ENCODE measurements around the gene GPR17. TPM values are rescaled to one million over a fixed set of nuclear protein-coding genes. Genes with fewer than 3 reads are reported as not detected.

GPR17 gene
- total RNA-seq, 1 experiment from 2014 or later = 0.35 TPM

- Mint-ChIP-seq H3K27ac (peak overlapping the region in 1 of 3 experiments; percentile 83; a peak in 1 of 7 replicates), H3K36me3 (ENCODE audit: insufficient read depth in 1 of 3, low read depth in 3 of 3) (peaks cover 0 to 5% (median 0%) of the 10 kb centered on the region in 3 experiments; a peak in 4 of 7 replicates), H3K4me3 (no peak overlapping the region), H3K9me3 (peaks cover 0 to 4% of the 10 kb centered on the region in 2 experiments; a peak in 1 of 5 replicates), H3K4me1 (peaks cover 15 to 16% of the 10 kb centered on the region in 2 experiments), H3K27me3 (ENCODE audit: low read depth) (peaks cover 20% of the 10 kb centered on the region)
- H2BK15ac ChIP-seq (ENCODE audit: low read depth, low read length) = no peak overlapping the region
- no peaks in the 10 kb centered on the region for H3K9me3 ChIP-seq (ENCODE audit: control insufficient read depth, low read depth, low read length)
- no peak overlapping the region for H2BK120ac ChIP-seq (ENCODE audit: low read depth, low read length, poor library complexity, severe bottlenecking)
- no peak overlapping the region for H3K4ac ChIP-seq (ENCODE audit: low read depth, low read length)
- H2AK5ac ChIP-seq (ENCODE audit: insufficient read length, low read length) = no peak overlapping the region
- no peak overlapping the region for H3K56ac ChIP-seq (ENCODE audit: insufficient read length, low read depth, low read length)
- H3K18ac ChIP-seq (ENCODE audit: insufficient read length, low read depth, low read length) = no peak overlapping the region
- no peaks in the 10 kb centered on the region for H3K27me3 ChIP-seq (ENCODE audit: insufficient read depth, low read length)
- no peak overlapping the region for H3K23ac ChIP-seq (ENCODE audit: insufficient read length, low read depth, low read length)
- no peak overlapping the region for H2BK12ac ChIP-seq (ENCODE audit: insufficient read length, low read depth, low read length)
- no peak overlapping the region for H3K9ac ChIP-seq (ENCODE audit: extremely low read depth, insufficient read length, low read length)
- H3T11ph ChIP-seq (ENCODE audit: low read length) = no peak overlapping the region
- H3K4me2 ChIP-seq (ENCODE audit: insufficient read depth, insufficient read length, low read length) = no peak overlapping the region
- H3K79me2 ChIP-seq (ENCODE audit: insufficient read depth, low read length) = no peaks in the 10 kb centered on the region
- H3K4me1 ChIP-seq (ENCODE audit: insufficient read depth, low read length) = peaks cover 5% of the 10 kb centered on the region; the same call in 1 of the 2 replicates
- peaks cover 5% of the 10 kb centered on the region for H3K23me2 ChIP-seq (ENCODE audit: insufficient read length, low read depth, low read length, poor library complexity, severe bottlenecking)
- H2BK5ac ChIP-seq (ENCODE audit: insufficient read length, low read length) = no peak overlapping the region
- H3K79me1 ChIP-seq (ENCODE audit: insufficient read depth, low read depth, low read length, poor library complexity, severe bottlenecking) = no peaks in the 10 kb centered on the region
- TF ChIP-seq CTCF (conservative IDR thresholded peaks at IDR 0.05) = no peak
- DNase-seq = no peak
- no peak overlapping the region for H2BK20ac ChIP-seq (ENCODE audit: low read depth, low read length, poor library complexity, severe bottlenecking)
- no peak overlapping the region for H4K91ac ChIP-seq (ENCODE audit: insufficient read length, low read depth, low read length)
- no peak overlapping the region for H3K14ac ChIP-seq (ENCODE audit: insufficient read depth, low read length)
- H4K20me1 ChIP-seq (ENCODE audit: control insufficient read depth, insufficient read depth, insufficient read length) = no peaks in the 10 kb centered on the region
- WGBS (ENCODE audit: extremely low coverage, insufficient read length, low lambda C conversion rate) = no CpG with 5 or more reads among the region's 21 CpGs
- no peak overlapping the region for H2AFZ ChIP-seq (ENCODE audit: low read length)
- no peak overlapping the region for H4K5ac ChIP-seq (ENCODE audit: insufficient read length, low read depth, low read length)
- no peak overlapping the region for H4K8ac ChIP-seq (replicated peaks; ENCODE audit: insufficient read length, low read depth, low read length)
- H3K27ac ChIP-seq (ENCODE audit: insufficient read length, low read depth, low read length) = no peak overlapping the region
These were observed 51.7 kb downstream of the GPR17 start for GRCh38 chr2:127697482-127698180.

Data from H9 (cell line).